Common myeloid progenitor, CD34-positive (primary cell): ENCODE data around the gene CALHM1.

Experiments
- CTCF ChIA-PET: fragments of 350-600 bp; sonication (Branson Sonifier 250); formaldehyde crosslinking; loops from one replicate; lab custom pipeline; 2021; ENCODE audit warnings: antibody characterized with exemption; lab: Charles Lee
- POLR2A ChIA-PET: fragments of 350-600 bp; sonication (Branson Sonifier 250); formaldehyde crosslinking; loops from one replicate; lab custom pipeline; 2021; ENCODE audit warnings: antibody characterized with exemption; lab: Charles Lee
- DNase-seq, 3 donors: peaks; one replicate each; pipeline versions ENCODE4 v3.0.0 to v3.0.0-alpha.2; 2013
- H3K27ac ChIP-seq, 2 experiments: 1 replicate in 1 of 2; 2 replicates in 1 of 2; pipeline ENCODE4 v1.7.0; 2013; ENCODE audit warnings: inconsistent platforms in 2 of 2, low read length in 2 of 2, mild to moderate bottlenecking in 2 of 2, low read depth in 1 of 2, moderate library complexity in 1 of 2; ENCODE audit not compliant: severe bottlenecking in 2 of 2, insufficient read depth in 1 of 2, poor library complexity in 1 of 2
- H3K27me3 ChIP-seq, 5 experiments: replicated peaks in 2 of 5; 1 replicate in 3 of 5; 2 replicates in 2 of 5; pipeline versions ENCODE4 v1.6.1 to v1.7.0; 2013; ENCODE audit warnings: low read length in 4 of 5, mild to moderate bottlenecking in 2 of 5, moderate library complexity in 2 of 5, inconsistent platforms in 1 of 5; ENCODE audit not compliant: insufficient read depth in 5 of 5, control insufficient read depth in 4 of 5
- H3K36me3 ChIP-seq, 4 experiments: 1 replicate in 2 of 4; 2 replicates in 2 of 4; pipeline versions ENCODE4 v1.6.1 to v1.7.0; 2013; ENCODE audit warnings: low read length in 3 of 4, control low read depth in 1 of 4, mild to moderate bottlenecking in 1 of 4; ENCODE audit not compliant: control insufficient read depth in 4 of 4, insufficient read depth in 4 of 4
- H3K4me1 ChIP-seq, 4 experiments: 1 replicate in 3 of 4; 2 replicates in 1 of 4; pipeline versions ENCODE4 v1.6.1 to v1.7.1; 2013; ENCODE audit warnings: low read length in 3 of 4, mild to moderate bottlenecking in 3 of 4, control low read depth in 1 of 4, inconsistent platforms in 1 of 4, moderate library complexity in 1 of 4; ENCODE audit not compliant: control insufficient read depth in 4 of 4, insufficient read depth in 4 of 4; ENCODE audit errors: control extremely low read depth in 1 of 4
- H3K4me3 ChIP-seq, 7 experiments: 1 replicate in 4 of 7; 2 replicates in 3 of 7; pipeline versions ENCODE4 v1.5.1 to v1.7.0; 2013; ENCODE audit warnings: mild to moderate bottlenecking in 7 of 7, low read length in 6 of 7, moderate library complexity in 6 of 7, inconsistent platforms in 2 of 7, low read depth in 2 of 7, control low read depth in 1 of 7; ENCODE audit not compliant: insufficient read depth in 4 of 7, control insufficient read depth in 1 of 7; ENCODE audit errors: extremely low read depth in 1 of 7
- H3K9me3 ChIP-seq, 5 experiments: 1 replicate in 4 of 5; 2 replicates in 1 of 5; pipeline versions ENCODE4 v1.6.1 to v1.7.1; 2013; ENCODE audit warnings: low read length in 4 of 5, mild to moderate bottlenecking in 2 of 5, inconsistent platforms in 1 of 5, low read depth in 1 of 5, moderate library complexity in 1 of 5; ENCODE audit not compliant: control insufficient read depth in 4 of 5, insufficient read depth in 2 of 5; ENCODE audit errors: control extremely low read depth in 1 of 5
- WGBS: methylation state at CpG from one replicate; pipeline ENCODE4 v1.1.5; 2013; ENCODE audit not compliant: insufficient coverage; 5-methylcytosine and 5-hydroxymethylcytosine counted together

Gene CALHM1

GRCh38 chr10:103439776-103440175, 18.9 kb downstream of the CALHM1 start:
- CTCF ChIA-PET = interaction anchor here (1.4 to 1.5 kb wide), 2 partner anchors 15 to 23 kb away, joined by 4 to 6 read pairs; no protein-coding TSS in a partner anchor
- Histone ChIP-seq H3K4me3 (no peak overlapping the region), H3K27ac (no peak overlapping the region), H3K36me3 (peaks cover 23 to 96% (median 77%) of the 10 kb centered on the region in 4 experiments), H3K9me3 (no peaks in the 10 kb centered on the region), H3K27me3 (no peaks in the 10 kb centered on the region), H3K4me1 (no peaks in the 10 kb centered on the region)
- POLR2A ChIA-PET = no interaction called here
- 83% methylated on average over 2 of the region's 4 CpGs for WGBS
- DNase-seq = no peak

- ChIA-PET CTCF (interaction anchor here (0.9 to 3.0 kb wide), 3 partner anchors 35 to 52 kb away, joined by 3 to 10 read pairs (median 3); no protein-coding TSS in a partner anchor), POLR2A (no interaction called here)
- Histone ChIP-seq H3K27me3 (no peaks in the 10 kb centered on the region), H3K27ac (no peak overlapping the region), H3K4me1 (peaks cover 0 to 9% (median 2%) of the 10 kb centered on the region in 4 experiments), H3K36me3 (peaks cover 11 to 83% (median 59%) of the 10 kb centered on the region in 4 experiments), H3K9me3 (no peaks in the 10 kb centered on the region), H3K4me3 (no peak overlapping the region)
- WGBS = no CpG with 5 or more reads among the region's 2 CpGs
- no peak for DNase-seq
Observed at GRCh38 chr10:103433858-103434257, 24.8 kb downstream of the CALHM1 start.

GRCh38 chr10:103431902-103432301, 26.8 kb downstream of the CALHM1 start:
- Histone ChIP-seq H3K27ac (no peak overlapping the region), H3K27me3 (no peaks in the 10 kb centered on the region), H3K9me3 (no peaks in the 10 kb centered on the region), H3K36me3 (peaks cover 16 to 80% (median 55%) of the 10 kb centered on the region in 4 experiments), H3K4me1 (peaks cover 0 to 10% (median 3%) of the 10 kb centered on the region in 4 experiments), H3K4me3 (no peak overlapping the region)
- 98% methylated on average over 7 of the region's 8 CpGs for WGBS
- ChIA-PET POLR2A (no interaction called here), CTCF (interaction anchor here (1.4 to 3.0 kb wide), 2 partner anchors 16 to 51 kb away, joined by 4 to 10 read pairs; no protein-coding TSS in a partner anchor)
- no peak for DNase-seq

- Histone ChIP-seq H3K27ac (no peak overlapping the region), H3K9me3 (no peaks in the 10 kb centered on the region), H3K36me3 (peaks cover 25 to 79% (median 51%) of the 10 kb centered on the region in 4 experiments), H3K4me1 (peaks cover 0 to 10% (median 3%) of the 10 kb centered on the region in 4 experiments), H3K27me3 (no peaks in the 10 kb centered on the region), H3K4me3 (no peak overlapping the region)
- POLR2A ChIA-PET = no interaction called here
- WGBS = 90% methylated on average over 5 of the region's 5 CpGs
- no peak for DNase-seq
- CTCF ChIA-PET = interaction anchor here (1.2 kb wide), 1 partner anchor 13 kb away, joined by 3 read pairs; no protein-coding TSS in a partner anchor
Observed at GRCh38 chr10:103429647-103430046, 29.1 kb downstream of the CALHM1 start.

GRCh38 chr10:103428989-103429643, 29.6 kb downstream of the CALHM1 start:
- Histone ChIP-seq H3K9me3 (no peaks in the 10 kb centered on the region), H3K27me3 (no peaks in the 10 kb centered on the region), H3K4me1 (peaks cover 0 to 10% (median 3%) of the 10 kb centered on the region in 4 experiments), H3K4me3 (no peak overlapping the region), H3K36me3 (peaks cover 27 to 79% (median 52%) of the 10 kb centered on the region in 4 experiments), H3K27ac (no peak overlapping the region)
- POLR2A ChIA-PET = no interaction called here
- WGBS = 48% methylated on average over 4 of the region's 5 CpGs
- DNase-seq = no peak
- CTCF ChIA-PET = interaction anchor here (1.4 kb wide), 1 partner anchor 56 kb away, joined by 3 read pairs; no protein-coding TSS in a partner anchor

- 95% methylated on average over 8 of the region's 9 CpGs for WGBS
- peaks cover 33 to 80% (median 54%) of the 10 kb centered on the region in 4 experiments for H3K36me3 ChIP-seq
- POLR2A ChIA-PET = no interaction called here
- CTCF ChIA-PET = interaction anchor here (0.7 to 1.4 kb wide), 3 partner anchors 18 to 57 kb away, joined by 3 read pairs; no protein-coding TSS in a partner anchor
- no peak overlapping the region for H3K27ac ChIP-seq
- no peak overlapping the region for H3K4me3 ChIP-seq
- no peaks in the 10 kb centered on the region for H3K9me3 ChIP-seq
- no peak for DNase-seq
- no peaks in the 10 kb centered on the region for H3K27me3 ChIP-seq
- H3K4me1 ChIP-seq = peaks cover 0 to 10% (median 3%) of the 10 kb centered on the region in 4 experiments
Observed at GRCh38 chr10:103427866-103428265, 30.8 kb downstream of the CALHM1 start.

- CTCF ChIA-PET = interaction anchor here (0.8 to 4.4 kb wide), 8 partner anchors 8 to 62 kb away, joined by 3 to 27 read pairs (median 3); no protein-coding TSS in a partner anchor
- H3K4me3 ChIP-seq = no peak overlapping the region
- H3K4me1 ChIP-seq = peaks cover 0 to 3% (median under 1%) of the 10 kb centered on the region in 4 experiments
- POLR2A ChIA-PET = no interaction called here
- no peaks in the 10 kb centered on the region for H3K27me3 ChIP-seq
- H3K27ac ChIP-seq = no peak overlapping the region
- peaks cover 40 to 79% (median 67%) of the 10 kb centered on the region in 4 experiments for H3K36me3 ChIP-seq
- H3K9me3 ChIP-seq = no peaks in the 10 kb centered on the region
- 93% methylated on average over 3 of the region's 5 CpGs for WGBS
- DNase-seq = no peak
Observed at GRCh38 chr10:103423748-103424147, 35.0 kb downstream of the CALHM1 start.
